Esophagus muscularis mucosa (tissue), 4 donors: ENCODE measurements around the gene GRM5. TPM values are rescaled to one million over a fixed set of nuclear protein-coding genes. Genes with fewer than 3 reads are reported as not detected.

Source experiments
- DNase-seq: peaks from one replicate; pipeline ENCODE4 v3.0.0-alpha.2; 2017; ENCODE audit errors: extremely low spot score
- H3K27ac ChIP-seq, 4 donors: fragments of 200-600 bp; sonication (generic); replicated peaks in 1 of 4; 1 replicate in 3 of 4; 2 replicates in 1 of 4; pipeline ENCODE4 v1.5.1; 2016 to 2019; ENCODE audit warnings: mild to moderate bottlenecking in 1 of 4
- H3K27me3 ChIP-seq, 4 donors: fragments of 200-600 bp; sonication (generic); one replicate each; pipeline versions ENCODE4 v1.5.1 to v1.6.0; 2016 to 2019
- H3K36me3 ChIP-seq, 4 donors: fragments of 200-600 bp; sonication (generic); one replicate each; pipeline ENCODE4 v1.5.1; 2016 to 2019
- H3K4me1 ChIP-seq, 4 donors: fragments of 200-600 bp; sonication (generic); one replicate each; pipeline ENCODE4 v1.5.1; 2016 to 2019
- H3K4me3 ChIP-seq, 4 donors: fragments of 200-600 bp; sonication (generic); 1 replicate in 2 of 4; 2 replicates in 2 of 4; pipeline ENCODE4 v1.5.1; 2016 to 2019; ENCODE audit warnings: mild to moderate bottlenecking in 4 of 4, moderate library complexity in 1 of 4
- H3K9me3 ChIP-seq, 4 donors: fragments of 200-600 bp; sonication (generic); 1 replicate in 3 of 4; 2 replicates in 1 of 4; pipeline ENCODE4 v1.5.1; 2016 to 2019
- CTCF ChIP-seq, 3 experiments: fragments of 200-600 bp in 2 of 3; fragments of 450-650 bp in 1 of 3; sonication (generic) in 2 of 3; IDR thresholded peaks; one replicate each; pipeline ENCODE4 v1.5.1; 2017 to 2019; ENCODE audit warnings: antibody characterized with exemption in 3 of 3, mild to moderate bottlenecking in 2 of 3, moderate library complexity in 1 of 3
- EP300 ChIP-seq: sonication (generic); formaldehyde crosslinking; IDR thresholded peaks from one replicate; pipeline ENCODE4 v1.6.1; 2017; ENCODE audit warnings: antibody characterized with exemption
- POLR2A ChIP-seq: fragments of 450-650 bp; IDR thresholded peaks from one replicate; pipeline ENCODE4 v1.6.1; 2017; ENCODE audit warnings: antibody characterized with exemption, moderate library complexity, mild to moderate bottlenecking, low read depth
- POLR2AphosphoS5 ChIP-seq, 2 donors: sonication (generic); formaldehyde crosslinking; IDR thresholded peaks; one replicate each; pipeline ENCODE4 v1.6.1; 2017; ENCODE audit warnings: antibody characterized with exemption in 2 of 2
- WGBS: methylation state at CpG from one replicate; pipeline ENCODE4 v1.1.5; 2018; 5-methylcytosine and 5-hydroxymethylcytosine counted together
- intact Hi-C: fragments of 100-400 bp; cut with DNase I; formaldehyde crosslinking; loops from one replicate; pipeline ENCODE4 v1.15.1; 2023
- total RNA-seq, 4 donors: library from RNA; depleted of rRNA; stranded (reverse); fragments of >200 nt; gene quantifications; one replicate each; pipeline versions ENCODE4 v1.1.0 to v1.2.1, GENCODE V29; 2016

The GRM5 gene
- total RNA-seq, 4 donors from 2014 or later = not detected

GRCh38 chr11:88583251-88583650 is 482.5 kb downstream of the GRM5 start:
- WGBS = 87% methylated on average over 4 of the region's 4 CpGs
- H3K27me3 ChIP-seq = no peaks in the 10 kb centered on the region
- no peak overlapping the region for H3K27ac ChIP-seq
- no peak for DNase-seq
- TF ChIP-seq CTCF (IDR thresholded peaks at IDR 0.05) = no peak
- TF ChIP-seq EP300 = no peak
- no peak for TF ChIP-seq POLR2AphosphoS5 (IDR thresholded peaks at IDR 0.05)
- no peak for TF ChIP-seq POLR2A
- H3K4me1 ChIP-seq = peaks cover 0 to 15% (median 12%) of the 10 kb centered on the region in 4 donors
- no peaks in the 10 kb centered on the region for H3K36me3 ChIP-seq
- intact Hi-C loops = no loop called here
- no peaks in the 10 kb centered on the region for H3K9me3 ChIP-seq
- H3K4me3 ChIP-seq = no peak overlapping the region

GRCh38 chr11:88579466-88579865 is 486.3 kb downstream of the GRM5 start:
- intact Hi-C loops = no loop called here

GRCh38 chr11:88576741-88577140 is 489.0 kb downstream of the GRM5 start:
- intact Hi-C loops = no loop called here
- DNase-seq = no peak
- no peaks in the 10 kb centered on the region for H3K4me1 ChIP-seq
- WGBS = 81% methylated on average over 2 of the region's 2 CpGs
- H3K36me3 ChIP-seq = no peaks in the 10 kb centered on the region
- H3K4me3 ChIP-seq = no peak overlapping the region
- H3K27me3 ChIP-seq = no peaks in the 10 kb centered on the region
- TF ChIP-seq CTCF (IDR thresholded peaks at IDR 0.05) (no peak), POLR2A (no peak), POLR2AphosphoS5 (IDR thresholded peaks at IDR 0.05) (no peak), EP300 (no peak)
- H3K9me3 ChIP-seq = no peaks in the 10 kb centered on the region
- H3K27ac ChIP-seq = no peak overlapping the region

More at GRCh38 chr11:88579466-88579865, 486.3 kb downstream of the GRM5 start:
- no peaks in the 10 kb centered on the region for H3K4me1 ChIP-seq
- no peak for TF ChIP-seq EP300
- TF ChIP-seq CTCF (IDR thresholded peaks at IDR 0.05) = no peak
- no peak for TF ChIP-seq POLR2A
- no peak for TF ChIP-seq POLR2AphosphoS5 (IDR thresholded peaks at IDR 0.05)
- H3K27ac ChIP-seq = no peak overlapping the region
- no peaks in the 10 kb centered on the region for H3K9me3 ChIP-seq
- 69% methylated on average over 1 of the region's 1 CpG for WGBS
- no peak overlapping the region for H3K4me3 ChIP-seq
- no peaks in the 10 kb centered on the region for H3K36me3 ChIP-seq
- no peaks in the 10 kb centered on the region for H3K27me3 ChIP-seq
- no peak for DNase-seq

- no peaks in the 10 kb centered on the region for H3K36me3 ChIP-seq
- TF ChIP-seq POLR2A (no peak), CTCF (IDR thresholded peaks at IDR 0.05) (no peak), POLR2AphosphoS5 (IDR thresholded peaks at IDR 0.05) (no peak)
- H3K4me1 ChIP-seq = no peaks in the 10 kb centered on the region
- no peak overlapping the region for H3K4me3 ChIP-seq
- H3K27me3 ChIP-seq = no peaks in the 10 kb centered on the region
- no peak overlapping the region for H3K27ac ChIP-seq
- 85% methylated on average over 2 of the region's 2 CpGs for WGBS
- intact Hi-C loops = no loop called here
- no peaks in the 10 kb centered on the region for H3K9me3 ChIP-seq
- DNase-seq = no peak
Observed at GRCh38 chr11:88575916-88576315, 489.9 kb downstream of the GRM5 start.

GRCh38 chr11:88569342-88569741 is 496.4 kb downstream of the GRM5 start:
- H3K4me3 ChIP-seq = no peak overlapping the region

More at GRCh38 chr11:88569342-88569741, 496.4 kb downstream of the GRM5 start:
- intact Hi-C loops = no loop called here
- Histone ChIP-seq H3K4me1 (no peaks in the 10 kb centered on the region), H3K27me3 (no peaks in the 10 kb centered on the region), H3K9me3 (no peaks in the 10 kb centered on the region), H3K36me3 (no peaks in the 10 kb centered on the region), H3K27ac (no peak overlapping the region)
- no peak for DNase-seq
- no peak for TF ChIP-seq POLR2AphosphoS5 (IDR thresholded peaks at IDR 0.05)
- no peak for TF ChIP-seq EP300
- no peak for TF ChIP-seq POLR2A
- TF ChIP-seq CTCF (IDR thresholded peaks at IDR 0.05) = no peak
